Gastroesophageal sphincter (tissue), 3 donors: ENCODE results near the gene ADAMTS9.

Experiments
- POLR2A ChIP-seq, 2 donors: fragments of 450-650 bp; IDR thresholded peaks; one replicate each; pipeline ENCODE4 v1.6.1; 2017; ENCODE audit warnings: antibody characterized with exemption in 2 of 2, mild to moderate bottlenecking in 2 of 2, moderate library complexity in 1 of 2
- POLR2AphosphoS5 ChIP-seq: sonication (generic); formaldehyde crosslinking; IDR thresholded peaks from one replicate; pipeline ENCODE4 v1.6.1; 2017; ENCODE audit warnings: antibody characterized with exemption
- TF ChIP-seq, protein P1 (sequence below), 4 experiments: fragments of 200-600 bp in 2 of 4; fragments of 450-650 bp in 2 of 4; sonication (generic) in 1 of 4; IDR thresholded peaks; one replicate each; pipeline ENCODE4 v1.5.1; 2017 to 2019; ENCODE audit warnings: antibody characterized with exemption in 4 of 4, mild to moderate bottlenecking in 2 of 4, moderate library complexity in 2 of 4

GRCh38 chr3:64621275-64621674 is 66.5 kb downstream of the ADAMTS9 start:
- TF ChIP-seq POLR2A (IDR thresholded peaks at IDR 0.05) = no peak
- no peak for TF ChIP-seq POLR2AphosphoS5
- TF ChIP-seq, protein P1, sequence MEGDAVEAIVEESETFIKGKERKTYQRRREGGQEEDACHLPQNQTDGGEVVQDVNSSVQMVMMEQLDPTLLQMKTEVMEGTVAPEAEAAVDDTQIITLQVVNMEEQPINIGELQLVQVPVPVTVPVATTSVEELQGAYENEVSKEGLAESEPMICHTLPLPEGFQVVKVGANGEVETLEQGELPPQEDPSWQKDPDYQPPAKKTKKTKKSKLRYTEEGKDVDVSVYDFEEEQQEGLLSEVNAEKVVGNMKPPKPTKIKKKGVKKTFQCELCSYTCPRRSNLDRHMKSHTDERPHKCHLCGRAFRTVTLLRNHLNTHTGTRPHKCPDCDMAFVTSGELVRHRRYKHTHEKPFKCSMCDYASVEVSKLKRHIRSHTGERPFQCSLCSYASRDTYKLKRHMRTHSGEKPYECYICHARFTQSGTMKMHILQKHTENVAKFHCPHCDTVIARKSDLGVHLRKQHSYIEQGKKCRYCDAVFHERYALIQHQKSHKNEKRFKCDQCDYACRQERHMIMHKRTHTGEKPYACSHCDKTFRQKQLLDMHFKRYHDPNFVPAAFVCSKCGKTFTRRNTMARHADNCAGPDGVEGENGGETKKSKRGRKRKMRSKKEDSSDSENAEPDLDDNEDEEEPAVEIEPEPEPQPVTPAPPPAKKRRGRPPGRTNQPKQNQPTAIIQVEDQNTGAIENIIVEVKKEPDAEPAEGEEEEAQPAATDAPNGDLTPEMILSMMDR (IDR thresholded peaks at IDR 0.05) = no peak
